Karpas-422 (cell line): Measurements from ENCODE around the gene SMKR1. TPM values are rescaled to one million over a fixed set of nuclear protein-coding genes. Genes with fewer than 3 reads are reported as not detected.

Experiments used
- DNase-seq: peaks from one replicate; pipeline ENCODE4 v3.0.0-alpha.2; 2015
- H2AFZ ChIP-seq: fragments of 200-600 bp; sonication (generic); 2 replicates; pipeline ENCODE4 v1.6.1; 2014; ENCODE audit warnings: antibody characterized with exemption, low read length, mixed read lengths
- H3K27ac ChIP-seq: fragments of 200-600 bp; sonication (generic); 2 replicates; pipeline ENCODE4 v1.5.1; 2014; ENCODE audit warnings: mild to moderate bottlenecking, low read length, moderate library complexity
- H3K27me3 ChIP-seq: fragments of 200-600 bp; sonication (generic); 2 replicates; pipeline ENCODE4 v1.6.1; 2014; ENCODE audit warnings: low read length, mixed read lengths
- H3K36me3 ChIP-seq: fragments of 200-600 bp; sonication (generic); 2 replicates; pipeline ENCODE4 v1.6.1; 2014; ENCODE audit warnings: low read length, mixed read lengths; ENCODE audit not compliant: insufficient read depth
- H3K4me1 ChIP-seq: fragments of 200-600 bp; sonication (generic); 2 replicates; pipeline ENCODE4 v1.6.1; 2014; ENCODE audit warnings: mild to moderate bottlenecking, low read length, mixed read lengths
- H3K4me2 ChIP-seq: fragments of 200-600 bp; sonication (generic); 2 replicates; pipeline ENCODE4 v1.6.1; 2014; ENCODE audit warnings: low read length, low read depth, mild to moderate bottlenecking; ENCODE audit not compliant: poor library complexity, severe bottlenecking
- H3K4me3 ChIP-seq: fragments of 200-600 bp; sonication (generic); 2 replicates; pipeline ENCODE4 v1.5.1; 2014; ENCODE audit warnings: mild to moderate bottlenecking, antibody characterized with exemption, low read length, mixed read lengths
- H3K79me2 ChIP-seq: fragments of 200-600 bp; sonication (generic); 2 replicates; pipeline ENCODE4 v1.6.1; 2014; ENCODE audit warnings: mild to moderate bottlenecking, low read length, mixed read lengths
- H3K9ac ChIP-seq: fragments of 200-600 bp; sonication (generic); 2 replicates; pipeline ENCODE4 v1.6.0; 2014; ENCODE audit warnings: low read length
- H3K9me2 ChIP-seq: fragments of 200-600 bp; sonication (generic), shearing (Covaris generic); replicated peaks from 2 replicates; pipeline ENCODE4 v1.6.0; 2014; ENCODE audit warnings: mild to moderate bottlenecking, low read length, moderate library complexity; ENCODE audit not compliant: insufficient read depth
- H3K9me3 ChIP-seq: fragments of 300-700, 200-600 bp; sonication (generic); 2 replicates; pipeline ENCODE4 v1.6.1; 2014; ENCODE audit warnings: low read length, mixed read lengths
- H4K20me1 ChIP-seq: fragments of 200-600 bp; sonication (generic); 2 replicates; pipeline ENCODE4 v1.6.1; 2014; ENCODE audit warnings: mild to moderate bottlenecking, antibody characterized with exemption, low read length, low read depth; ENCODE audit not compliant: insufficient read depth
- total RNA-seq: library from RNA; depleted of rRNA; stranded (reverse); fragments of >200 nt; shearing (Covaris generic); gene quantifications from 2 replicates; pipeline ENCODE4 v1.2.3, GENCODE V29; 2014; ENCODE audit warnings: low replicate concordance

SMKR1 gene
- total RNA-seq, 1 experiment from 2014 or later, result not detected

GRCh38 chr7:129535896-129536295, 33.6 kb downstream of the SMKR1 start:
- H3K4me1 ChIP-seq, result no peaks in the 10 kb centered on the region
- no peak overlapping the region for H2AFZ ChIP-seq
- no peaks in the 10 kb centered on the region for H3K79me2 ChIP-seq
- no peaks in the 10 kb centered on the region for H3K9me3 ChIP-seq
- no peak overlapping the region for H3K27ac ChIP-seq
- no peaks in the 10 kb centered on the region for H3K27me3 ChIP-seq
- H4K20me1 ChIP-seq, result no peaks in the 10 kb centered on the region
- no peaks in the 10 kb centered on the region for H3K9me2 ChIP-seq
- H3K36me3 ChIP-seq, result no peaks in the 10 kb centered on the region
- no peak overlapping the region for H3K4me3 ChIP-seq
- DNase-seq, result no peak
- H3K4me2 ChIP-seq, result no peak overlapping the region
- no peak overlapping the region for H3K9ac ChIP-seq

GRCh38 chr7:129536323-129536722, 34.0 kb downstream of the SMKR1 start:
- no peak overlapping the region for H3K4me2 ChIP-seq
- no peak overlapping the region for H2AFZ ChIP-seq
- H3K27ac ChIP-seq, result no peak overlapping the region
- H3K9me3 ChIP-seq, result no peaks in the 10 kb centered on the region
- H4K20me1 ChIP-seq, result no peaks in the 10 kb centered on the region
- no peaks in the 10 kb centered on the region for H3K79me2 ChIP-seq
- no peaks in the 10 kb centered on the region for H3K36me3 ChIP-seq
- DNase-seq, result no peak
- H3K27me3 ChIP-seq, result no peaks in the 10 kb centered on the region
- H3K4me1 ChIP-seq, result no peaks in the 10 kb centered on the region
- H3K9ac ChIP-seq, result no peak overlapping the region
- H3K9me2 ChIP-seq, result no peaks in the 10 kb centered on the region
- H3K4me3 ChIP-seq, result no peak overlapping the region

- Histone ChIP-seq H3K79me2 (no peaks in the 10 kb centered on the region), H3K9ac (no peak overlapping the region), H3K9me2 (no peaks in the 10 kb centered on the region), H3K9me3 (no peaks in the 10 kb centered on the region), H3K27me3 (no peaks in the 10 kb centered on the region), H2AFZ (no peak overlapping the region), H4K20me1 (no peaks in the 10 kb centered on the region), H3K27ac (no peak overlapping the region), H3K4me1 (no peaks in the 10 kb centered on the region), H3K36me3 (no peaks in the 10 kb centered on the region), H3K4me2 (no peak overlapping the region), H3K4me3 (no peak overlapping the region)
- DNase-seq, result no peak
These were observed 36.5 kb downstream of the SMKR1 start for GRCh38 chr7:129538790-129539189.

GRCh38 chr7:129540340-129540739, 38.0 kb downstream of the SMKR1 start:
- Histone ChIP-seq H3K9ac (no peak overlapping the region), H3K27me3 (no peaks in the 10 kb centered on the region), H2AFZ (no peak overlapping the region), H3K9me2 (no peaks in the 10 kb centered on the region), H3K79me2 (no peaks in the 10 kb centered on the region), H3K4me3 (no peak overlapping the region), H3K36me3 (no peaks in the 10 kb centered on the region), H3K27ac (no peak overlapping the region), H3K9me3 (no peaks in the 10 kb centered on the region), H3K4me2 (no peak overlapping the region), H4K20me1 (no peaks in the 10 kb centered on the region), H3K4me1 (no peaks in the 10 kb centered on the region)
- no peak for DNase-seq

- Histone ChIP-seq H3K79me2 (no peaks in the 10 kb centered on the region), H2AFZ (no peak overlapping the region), H3K9me3 (no peaks in the 10 kb centered on the region), H3K27me3 (no peaks in the 10 kb centered on the region), H3K36me3 (no peaks in the 10 kb centered on the region), H3K4me3 (no peak overlapping the region), H3K9me2 (no peaks in the 10 kb centered on the region), H3K9ac (no peak overlapping the region), H4K20me1 (no peaks in the 10 kb centered on the region), H3K4me1 (no peaks in the 10 kb centered on the region), H3K4me2 (no peak overlapping the region), H3K27ac (no peak overlapping the region)
- DNase-seq, result no peak
These were observed 42.4 kb downstream of the SMKR1 start for GRCh38 chr7:129544700-129545099.

- no peaks in the 10 kb centered on the region for H3K9me3 ChIP-seq
- H3K9me2 ChIP-seq, result no peaks in the 10 kb centered on the region
- H3K79me2 ChIP-seq, result no peaks in the 10 kb centered on the region
- no peak overlapping the region for H3K4me3 ChIP-seq
- H3K27me3 ChIP-seq, result no peaks in the 10 kb centered on the region
- no peak overlapping the region for H3K4me2 ChIP-seq
- no peak overlapping the region for H3K27ac ChIP-seq
- no peak for DNase-seq
- H3K4me1 ChIP-seq, result peaks cover 4% of the 10 kb centered on the region
- H4K20me1 ChIP-seq, result no peaks in the 10 kb centered on the region
- no peaks in the 10 kb centered on the region for H3K36me3 ChIP-seq
- no peak overlapping the region for H3K9ac ChIP-seq
- H2AFZ ChIP-seq, result no peak overlapping the region
These were observed 48.5 kb downstream of the SMKR1 start for GRCh38 chr7:129550693-129551360.

- H3K9me2 ChIP-seq, result no peaks in the 10 kb centered on the region
- H3K4me2 ChIP-seq, result peak overlapping the region; percentile 48
- no peaks in the 10 kb centered on the region for H3K36me3 ChIP-seq
- no peaks in the 10 kb centered on the region for H3K27me3 ChIP-seq
- H3K27ac ChIP-seq, result no peak overlapping the region
- H3K4me3 ChIP-seq, result no peak overlapping the region
- H3K9me3 ChIP-seq, result no peaks in the 10 kb centered on the region
- H3K9ac ChIP-seq, result no peak overlapping the region
- H2AFZ ChIP-seq, result no peak overlapping the region
- DNase-seq, result peak; percentile 47
- peaks cover 4% of the 10 kb centered on the region for H3K4me1 ChIP-seq
- H3K79me2 ChIP-seq, result no peaks in the 10 kb centered on the region
- no peaks in the 10 kb centered on the region for H4K20me1 ChIP-seq
These were observed 51.6 kb downstream of the SMKR1 start for GRCh38 chr7:129553899-129554461.

- Histone ChIP-seq H3K4me1 (peaks cover 4% of the 10 kb centered on the region), H4K20me1 (no peaks in the 10 kb centered on the region), H3K36me3 (no peaks in the 10 kb centered on the region), H2AFZ (no peak overlapping the region), H3K27ac (no peak overlapping the region), H3K27me3 (no peaks in the 10 kb centered on the region), H3K9me3 (no peaks in the 10 kb centered on the region), H3K4me2 (no peak overlapping the region), H3K4me3 (no peak overlapping the region), H3K9ac (no peak overlapping the region), H3K79me2 (no peaks in the 10 kb centered on the region), H3K9me2 (no peaks in the 10 kb centered on the region)
- no peak for DNase-seq
These were observed 54.3 kb downstream of the SMKR1 start for GRCh38 chr7:129556607-129557133.
